Measurements from ENCODE around the gene RANGRF.
A peak's percentile ranks its signal among the peaks of the same experiment; 100 is the strongest.

The RANGRF gene

DNA sequence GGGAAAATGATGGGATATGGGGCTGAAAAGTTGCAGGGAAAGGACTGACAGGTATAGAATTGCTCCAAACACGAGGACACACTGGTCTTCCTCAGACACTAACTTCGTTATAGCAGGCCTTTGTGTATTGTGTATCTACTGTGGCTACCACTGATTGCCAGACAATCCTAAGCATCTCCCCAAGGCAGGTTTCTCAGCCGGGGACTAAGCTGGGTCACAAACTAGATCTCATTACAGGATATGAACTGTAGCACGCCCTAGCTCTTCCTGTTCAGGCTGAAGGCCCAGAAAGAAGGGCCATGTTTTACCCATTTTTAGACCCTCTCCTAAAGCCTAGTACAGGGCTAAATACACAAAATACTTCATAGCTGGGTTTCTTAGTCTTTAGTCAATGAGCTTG lies 5.1 kb upstream of the RANGRF start:
- Histone ChIP-seq H3K4me2 (ENCODE audit: insufficient read depth, low read length) (no peak overlapping the region), H4K20me1 (ENCODE audit: insufficient read depth, low read length) (no peaks in the 10 kb centered on the region), H2AFZ (ENCODE audit: low read depth, low read length) (no peak overlapping the region), H3K27me3 (ENCODE audit: insufficient read depth, low read length, poor library complexity) (no peaks in the 10 kb centered on the region), H3K9ac (ENCODE audit: low read depth, low read length) (no peak overlapping the region), H3K4me1 (ENCODE audit: insufficient read depth, low read length) (peaks cover 24% of the 10 kb centered on the region), H3K9me3 (ENCODE audit: insufficient read depth, low read length, severe bottlenecking) (no peaks in the 10 kb centered on the region), H3K36me3 (ENCODE audit: insufficient read depth, low read length) (no peaks in the 10 kb centered on the region), H3K4me3 (ENCODE audit: low read depth in 1 of 2, low read length in 2 of 2) (no peak overlapping the region), H3K79me2 (ENCODE audit: insufficient read depth, low read length) (peaks cover 7% of the 10 kb centered on the region), H3K27ac (ENCODE audit: low read length) (no peak overlapping the region)
- no peak for ATAC-seq (ENCODE audit: insufficient read depth, low read depth)
- no peak for TF ChIP-seq EZH2 (IDR thresholded peaks at IDR 0.05; ENCODE audit: borderline replicate concordance, low read depth, low read length, severe bottlenecking)
- DNase-seq, result no peak

DNA sequence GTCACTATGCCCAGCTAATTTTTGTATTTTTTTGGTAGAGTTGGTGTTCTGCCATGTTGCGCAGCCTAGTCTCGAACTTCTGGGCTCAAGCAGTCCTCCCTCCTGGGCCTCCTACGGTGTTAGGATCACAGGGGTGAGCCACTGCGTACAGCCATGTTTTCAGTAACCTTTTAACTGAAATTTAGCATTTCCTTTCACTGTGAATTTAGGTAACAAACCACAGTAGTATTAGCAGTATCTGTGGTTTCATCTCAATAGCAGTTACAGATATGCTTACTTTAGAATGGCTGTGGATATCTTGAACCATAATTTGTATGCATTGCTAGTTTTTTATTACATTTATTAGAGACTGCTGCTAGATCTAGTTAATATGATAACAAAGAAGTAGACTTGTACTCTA lies 4.3 kb upstream of the RANGRF start:
- Histone ChIP-seq H4K20me1 (ENCODE audit: insufficient read depth, low read length) (no peaks in the 10 kb centered on the region), H3K36me3 (ENCODE audit: insufficient read depth, low read length) (peaks cover under 1% of the 10 kb centered on the region; the same call in 1 of the 2 replicates), H3K4me3 (ENCODE audit: low read depth in 1 of 2, low read length in 2 of 2) (no peak overlapping the region), H3K27ac (ENCODE audit: low read length) (peak overlapping the region; percentile 45; the same call in 1 of the 2 replicates), H3K4me1 (ENCODE audit: insufficient read depth, low read length) (peaks cover 27% of the 10 kb centered on the region), H3K4me2 (ENCODE audit: insufficient read depth, low read length) (no peak overlapping the region), H3K27me3 (ENCODE audit: insufficient read depth, low read length, poor library complexity) (no peaks in the 10 kb centered on the region), H3K9ac (ENCODE audit: low read depth, low read length) (no peak overlapping the region), H2AFZ (ENCODE audit: low read depth, low read length) (no peak overlapping the region), H3K79me2 (ENCODE audit: insufficient read depth, low read length) (peaks cover 13% of the 10 kb centered on the region), H3K9me3 (ENCODE audit: insufficient read depth, low read length, severe bottlenecking) (no peaks in the 10 kb centered on the region)
- DNase-seq, result no peak
- TF ChIP-seq, protein P1, sequence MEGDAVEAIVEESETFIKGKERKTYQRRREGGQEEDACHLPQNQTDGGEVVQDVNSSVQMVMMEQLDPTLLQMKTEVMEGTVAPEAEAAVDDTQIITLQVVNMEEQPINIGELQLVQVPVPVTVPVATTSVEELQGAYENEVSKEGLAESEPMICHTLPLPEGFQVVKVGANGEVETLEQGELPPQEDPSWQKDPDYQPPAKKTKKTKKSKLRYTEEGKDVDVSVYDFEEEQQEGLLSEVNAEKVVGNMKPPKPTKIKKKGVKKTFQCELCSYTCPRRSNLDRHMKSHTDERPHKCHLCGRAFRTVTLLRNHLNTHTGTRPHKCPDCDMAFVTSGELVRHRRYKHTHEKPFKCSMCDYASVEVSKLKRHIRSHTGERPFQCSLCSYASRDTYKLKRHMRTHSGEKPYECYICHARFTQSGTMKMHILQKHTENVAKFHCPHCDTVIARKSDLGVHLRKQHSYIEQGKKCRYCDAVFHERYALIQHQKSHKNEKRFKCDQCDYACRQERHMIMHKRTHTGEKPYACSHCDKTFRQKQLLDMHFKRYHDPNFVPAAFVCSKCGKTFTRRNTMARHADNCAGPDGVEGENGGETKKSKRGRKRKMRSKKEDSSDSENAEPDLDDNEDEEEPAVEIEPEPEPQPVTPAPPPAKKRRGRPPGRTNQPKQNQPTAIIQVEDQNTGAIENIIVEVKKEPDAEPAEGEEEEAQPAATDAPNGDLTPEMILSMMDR (IDR thresholded peaks at IDR 0.05; ENCODE audit: borderline replicate concordance, extremely low read depth, low read length, poor library complexity, severe bottlenecking), result no peak
- no peak for ATAC-seq (ENCODE audit: insufficient read depth, low read depth)

DNA sequence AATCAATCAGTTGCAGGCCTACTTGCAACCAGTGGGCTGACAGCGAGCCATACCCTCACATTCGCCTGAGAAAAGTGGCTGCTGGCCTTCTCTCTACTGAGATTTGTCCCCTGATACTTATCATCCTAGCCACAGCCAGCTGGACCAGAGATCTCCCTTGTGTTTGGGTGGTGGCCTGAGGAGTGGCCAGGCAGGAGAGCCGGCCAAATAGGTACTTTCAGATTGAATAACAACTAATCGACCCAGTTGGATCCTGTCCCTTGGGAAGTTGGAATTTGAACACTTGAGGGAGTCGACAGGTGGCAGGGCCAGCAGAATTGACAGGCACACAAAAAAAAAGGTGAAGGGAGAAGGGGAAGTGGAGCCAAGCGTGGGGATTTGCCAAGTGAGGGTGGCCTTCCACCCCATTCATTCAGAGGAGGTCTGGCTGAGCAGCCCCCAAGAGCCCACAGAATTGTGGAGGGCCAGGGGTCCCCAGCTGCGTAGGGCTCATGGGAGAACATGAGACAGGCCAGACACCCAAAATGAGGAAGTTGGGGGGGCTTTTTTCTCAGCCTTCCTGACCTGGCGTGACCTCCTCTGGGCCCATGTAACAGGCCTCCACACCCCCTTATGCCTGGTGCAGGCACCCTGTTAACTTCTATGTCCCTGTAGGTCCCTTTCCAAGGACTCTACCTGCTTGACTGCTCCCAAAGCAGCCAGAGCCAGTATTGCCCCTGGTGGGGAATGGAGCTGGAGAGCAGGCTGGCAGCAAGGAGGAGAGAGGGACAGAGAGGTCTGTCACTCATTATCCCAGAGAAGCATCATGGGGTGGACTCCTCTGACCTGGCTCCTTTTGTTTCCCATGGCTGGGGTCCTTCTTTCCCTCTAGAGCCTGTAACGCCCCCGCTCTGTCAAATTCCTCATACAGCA lies 2.9 kb upstream of the RANGRF start:
- H3K4me2 ChIP-seq (ENCODE audit: insufficient read depth, low read length), result no peak overlapping the region
- no peaks in the 10 kb centered on the region for H3K9me3 ChIP-seq (ENCODE audit: insufficient read depth, low read length, severe bottlenecking)
- no peak overlapping the region for H3K9ac ChIP-seq (ENCODE audit: low read depth, low read length)
- H3K4me1 ChIP-seq (ENCODE audit: insufficient read depth, low read length), result peaks cover 41% of the 10 kb centered on the region
- H3K27ac ChIP-seq (ENCODE audit: low read length), result no peak overlapping the region
- ATAC-seq (ENCODE audit: insufficient read depth, low read depth) (no peak), DNase-seq (no peak)
- H3K27me3 ChIP-seq (ENCODE audit: insufficient read depth, low read length, poor library complexity), result no peaks in the 10 kb centered on the region
- no peak overlapping the region for H3K4me3 ChIP-seq (ENCODE audit: low read depth in 1 of 2, low read length in 2 of 2)
- TF ChIP-seq, protein P1 (IDR thresholded peaks at IDR 0.05; ENCODE audit: borderline replicate concordance, extremely low read depth, low read length, poor library complexity, severe bottlenecking), result no peak
- no peak for TF ChIP-seq EZH2 (IDR thresholded peaks at IDR 0.05; ENCODE audit: borderline replicate concordance, low read depth, low read length, severe bottlenecking)
- H4K20me1 ChIP-seq (ENCODE audit: insufficient read depth, low read length), result no peaks in the 10 kb centered on the region
- H2AFZ ChIP-seq (ENCODE audit: low read depth, low read length), result no peak overlapping the region
- H3K79me2 ChIP-seq (ENCODE audit: insufficient read depth, low read length), result peaks cover 26% of the 10 kb centered on the region
- H3K36me3 ChIP-seq (ENCODE audit: insufficient read depth, low read length), result peaks cover 9% of the 10 kb centered on the region

DNA sequence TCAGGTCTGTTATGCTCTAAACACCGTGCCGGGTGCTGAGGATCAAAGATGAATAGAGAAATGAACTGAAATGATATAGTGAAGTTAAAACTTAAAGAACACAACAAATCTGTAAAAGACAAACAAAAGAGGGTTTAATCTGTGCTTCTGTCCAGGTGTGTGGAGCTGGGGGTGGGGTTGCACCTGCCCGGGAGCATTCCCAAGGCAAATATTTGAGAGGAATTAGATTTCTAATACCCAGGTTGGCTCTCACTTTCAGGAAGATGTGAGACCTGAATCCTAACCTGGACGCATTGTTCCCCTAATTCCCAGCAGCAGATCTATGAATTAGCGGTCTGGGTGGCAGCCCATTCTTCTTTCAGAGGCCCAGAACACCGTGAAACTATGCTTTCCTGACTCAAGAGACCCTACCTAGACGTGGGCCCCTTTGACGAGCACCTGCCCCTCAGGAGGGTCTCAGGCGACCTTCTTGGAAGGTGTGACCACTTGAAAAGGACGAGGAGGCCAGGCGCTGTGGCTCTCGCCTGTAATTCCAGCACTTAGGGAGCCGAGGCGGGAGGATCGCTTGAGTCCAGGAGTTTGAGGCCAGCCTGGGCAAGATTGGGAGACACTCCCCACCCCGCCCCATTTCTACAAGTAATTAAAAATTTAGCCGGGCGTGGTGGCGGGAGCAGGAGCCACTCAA lies 677 bp upstream of the RANGRF start:
- H3K9ac ChIP-seq (ENCODE audit: low read depth, low read length), result peak overlapping the region; percentile 82
- H3K79me2 ChIP-seq (ENCODE audit: insufficient read depth, low read length), result peaks cover 29% of the 10 kb centered on the region
- H3K4me2 ChIP-seq (ENCODE audit: insufficient read depth, low read length), result peak overlapping the region; percentile 94
- TF ChIP-seq, protein P1 (IDR thresholded peaks at IDR 0.05; ENCODE audit: borderline replicate concordance, extremely low read depth, low read length, poor library complexity, severe bottlenecking), result no peak
- TF ChIP-seq EZH2 (IDR thresholded peaks at IDR 0.05; ENCODE audit: borderline replicate concordance, low read depth, low read length, severe bottlenecking), result no peak
- peaks cover 13% of the 10 kb centered on the region for H3K36me3 ChIP-seq (ENCODE audit: insufficient read depth, low read length)
- ATAC-seq (ENCODE audit: insufficient read depth, low read depth) (no peak), DNase-seq (no peak)
- peak overlapping the region; percentile 92 for H3K27ac ChIP-seq (ENCODE audit: low read length)
- H4K20me1 ChIP-seq (ENCODE audit: insufficient read depth, low read length), result no peaks in the 10 kb centered on the region
- peaks cover 46% of the 10 kb centered on the region for H3K4me1 ChIP-seq (ENCODE audit: insufficient read depth, low read length)
- no peaks in the 10 kb centered on the region for H3K27me3 ChIP-seq (ENCODE audit: insufficient read depth, low read length, poor library complexity)
- H3K4me3 ChIP-seq (ENCODE audit: low read depth in 1 of 2, low read length in 2 of 2), result peak overlapping the region; percentile 81 to 87
- H2AFZ ChIP-seq (ENCODE audit: low read depth, low read length), result peak overlapping the region; percentile 97
- no peaks in the 10 kb centered on the region for H3K9me3 ChIP-seq (ENCODE audit: insufficient read depth, low read length, severe bottlenecking)
